HG03457 (cell line): ENCODE measurements around the gene RXRA.

Experiments used
- ATAC-seq: cut with Tn5 transposase; IDR thresholded peaks from one replicate; pipeline ENCODE4 v1.9.1; 2021; ENCODE audit warnings: moderate number of reproducible peaks; ENCODE audit not compliant: unreplicated experiment

The RXRA gene

GRCh38 chr9:134322781-134323241 is 3.4 kb upstream of the RXRA start:
- ATAC-seq, result no peak

GRCh38 chr9:134323741-134324358 is 2.4 kb upstream of the RXRA start:
- no peak for ATAC-seq

GRCh38 chr9:134324359-134325095 is 1.7 kb upstream of the RXRA start:
- ATAC-seq, result no peak

GRCh38 chr9:134325096-134325812 is 1.0 kb upstream of the RXRA start:
- ATAC-seq, result no peak

GRCh38 chr9:134326724-134327601 is 708 bp downstream of the RXRA start:
- no peak for ATAC-seq

- no peak for ATAC-seq
Measured at GRCh38 chr9:134327671-134328231, 1.5 kb downstream of the RXRA start.

- no peak for ATAC-seq
Measured at GRCh38 chr9:134328341-134328840, 2.1 kb downstream of the RXRA start.

GRCh38 chr9:134328841-134329575 is 2.8 kb downstream of the RXRA start:
- ATAC-seq, result no peak

- ATAC-seq, result no peak
Measured at GRCh38 chr9:134329576-134329855, 3.3 kb downstream of the RXRA start.

GRCh38 chr9:134329886-134330285 is 3.6 kb downstream of the RXRA start:
- ATAC-seq, result no peak

GRCh38 chr9:134330590-134330989 is 4.3 kb downstream of the RXRA start:
- no peak for ATAC-seq

- ATAC-seq, result no peak
Measured at GRCh38 chr9:134331186-134332025, 5.2 kb downstream of the RXRA start.

- no peak for ATAC-seq
Measured at GRCh38 chr9:134332266-134332665, 6.0 kb downstream of the RXRA start.

- ATAC-seq, result no peak
Measured at GRCh38 chr9:134332841-134333233, 6.6 kb downstream of the RXRA start.

GRCh38 chr9:134333234-134333873 is 7.1 kb downstream of the RXRA start:
- ATAC-seq, result no peak

GRCh38 chr9:134333874-134334581 is 7.8 kb downstream of the RXRA start:
- ATAC-seq, result no peak

- ATAC-seq, result no peak
Measured at GRCh38 chr9:134335061-134335460, 8.8 kb downstream of the RXRA start.
